ENCODE data around the gene PROCR.
"Not testable (repeated sequence)": the region's sequence is repeated elsewhere in the genome, so short reads cannot be mapped to it uniquely, and the experiment has no call there.

The PROCR gene

DNA sequence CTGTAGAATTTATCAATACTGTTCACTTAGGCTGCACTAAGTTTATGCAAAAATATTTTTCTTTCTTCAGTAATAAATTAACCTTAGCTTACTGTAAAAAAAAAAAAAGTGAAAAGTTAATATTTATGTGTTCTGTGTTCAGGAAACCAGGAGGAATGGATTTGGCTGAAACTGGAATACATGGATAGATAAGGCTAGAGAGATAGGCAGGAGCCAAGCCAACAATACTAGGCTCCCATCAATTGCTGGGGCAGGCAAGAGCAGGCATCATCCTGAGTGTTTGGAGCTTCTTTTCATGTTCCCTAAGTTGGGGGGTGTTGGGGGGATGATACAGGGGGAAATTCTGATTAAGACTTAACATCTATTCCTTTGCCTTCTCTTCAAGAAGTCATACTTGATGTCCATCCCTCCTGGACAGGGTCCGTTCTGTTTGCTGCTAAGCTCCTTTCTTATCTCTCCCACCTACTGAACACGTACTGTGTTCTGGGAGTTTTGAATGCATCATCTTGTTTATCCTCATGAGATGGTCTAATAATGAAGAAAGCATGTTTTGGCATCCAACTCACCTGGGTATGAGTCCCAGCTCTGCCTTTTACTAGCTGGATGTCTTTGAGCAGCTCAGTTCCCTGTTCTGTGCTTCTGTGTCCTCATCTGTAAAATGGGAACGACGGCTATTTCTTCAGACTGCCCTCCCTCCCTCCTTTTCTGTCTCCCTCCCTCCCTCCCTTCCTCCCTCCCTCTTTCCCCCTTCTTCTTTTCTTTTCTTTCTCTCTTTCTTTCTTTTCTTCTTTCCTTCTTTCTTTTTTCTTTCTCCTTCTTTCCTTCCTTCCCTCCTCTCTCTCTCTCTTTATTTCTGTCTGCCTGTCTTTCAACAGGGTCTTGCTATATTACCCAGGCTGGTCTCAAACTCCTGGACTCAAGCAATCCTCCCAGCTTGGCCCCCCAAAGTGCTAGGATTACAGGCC, 6.4 kb upstream of the PROCR start:
- Histone ChIP-seq H3K4me3 (no peak overlapping the region), H3K27ac (peak overlapping the region in 1 of 2 donors; percentile 26)
- TF ChIP-seq CTCF (IDR thresholded peaks at IDR 0.05), result no peak
- DNase-seq (ENCODE audit: low spot score), result no peak

DNA sequence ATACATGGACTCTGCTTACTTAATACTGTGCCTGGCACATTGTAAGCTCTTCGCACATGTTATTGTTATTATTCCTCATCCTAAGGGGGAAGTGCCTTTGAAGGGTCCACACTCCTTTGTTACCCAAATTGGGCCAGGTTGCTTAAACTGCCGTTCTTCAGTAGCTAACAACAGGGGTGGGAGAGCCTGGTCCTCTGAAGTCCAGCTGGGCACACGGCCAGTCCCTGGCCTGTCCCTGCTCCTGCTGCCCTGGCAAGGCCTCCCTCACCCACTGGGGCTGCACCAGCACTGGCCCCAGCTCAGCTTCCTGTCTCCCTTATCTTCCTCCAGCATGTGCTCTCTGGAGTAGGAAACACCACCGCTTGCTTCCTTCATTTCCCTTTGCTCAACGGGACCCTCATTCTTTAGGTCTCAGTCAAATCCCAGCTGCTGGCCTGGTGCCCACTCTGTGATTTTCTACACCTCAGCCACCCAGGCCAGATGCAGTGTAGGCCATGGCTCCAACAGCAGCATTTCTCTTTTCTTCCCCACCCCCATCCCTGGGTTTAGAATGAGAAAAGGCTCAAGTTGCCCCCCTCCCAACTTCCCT, 5.5 kb upstream of the PROCR start:
- TF ChIP-seq CTCF (IDR thresholded peaks at IDR 0.05), result no peak
- H3K27ac ChIP-seq, result peak overlapping the region in 1 of 2 donors; percentile 26
- DNase-seq (ENCODE audit: low spot score), result no peak
- no peak overlapping the region for H3K4me3 ChIP-seq

DNA sequence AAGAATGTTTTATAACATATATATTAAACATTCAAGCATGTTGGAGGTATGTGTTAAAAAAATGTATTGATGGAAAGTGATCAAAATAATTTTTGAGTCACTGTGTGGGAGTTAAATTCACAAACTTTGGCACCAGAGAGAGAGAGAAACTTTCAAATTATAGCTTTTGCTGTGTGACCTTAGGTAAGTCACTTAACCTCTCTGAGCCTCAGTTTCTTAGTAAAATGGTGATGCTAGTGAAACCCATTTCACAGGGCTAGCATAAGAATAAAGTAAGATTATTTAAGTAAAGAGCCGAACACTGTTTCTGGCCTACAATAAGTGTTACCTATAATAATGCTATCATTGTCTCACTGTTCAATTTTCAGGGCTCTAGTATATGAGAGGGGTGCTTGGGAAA, 4.1 kb upstream of the PROCR start:
- no peak for DNase-seq (ENCODE audit: low spot score)
- TF ChIP-seq CTCF (IDR thresholded peaks at IDR 0.05), result no peak
- H3K27ac ChIP-seq, result no peak overlapping the region
- H3K4me3 ChIP-seq, result no peak overlapping the region

DNA sequence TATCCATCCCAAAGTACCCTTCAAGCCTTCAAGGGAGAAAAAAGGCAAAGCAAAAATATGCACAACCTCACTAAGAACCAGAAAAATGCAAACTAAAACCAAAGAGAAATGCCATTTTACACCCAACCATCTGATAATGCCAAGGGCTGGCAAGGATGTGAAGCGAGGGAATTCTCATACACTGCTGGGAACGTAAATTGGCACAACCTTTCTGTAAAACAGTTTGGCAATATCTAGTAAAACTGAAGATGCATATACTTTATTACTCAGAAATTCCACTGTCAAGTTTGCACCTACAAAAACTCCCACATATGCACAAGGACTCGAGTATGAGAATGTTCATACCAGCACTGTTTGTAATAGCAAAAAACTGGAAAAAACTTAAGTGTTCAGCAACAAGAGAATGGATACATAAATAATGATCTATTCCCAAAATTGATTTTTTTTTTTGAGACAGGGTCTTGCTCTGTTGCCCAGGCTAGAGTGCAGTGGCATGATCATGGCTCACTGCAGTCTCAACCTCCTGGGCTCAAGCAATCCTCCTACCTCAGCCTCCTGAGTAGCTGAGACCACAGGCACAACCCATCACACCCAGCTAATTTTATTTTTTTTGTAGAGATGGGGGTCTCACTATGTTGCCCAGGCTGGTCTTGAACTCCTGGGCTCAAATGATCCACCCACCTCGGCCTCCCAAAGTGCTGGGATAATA, 3.0 kb upstream of the PROCR start:
- not testable (repeated sequence) for DNase-seq (ENCODE audit: low spot score); H3K4me3 ChIP-seq

GRCh38 chr20:35171438-35171752, 477 bp upstream of the PROCR start:
- Histone ChIP-seq H3K4me3 (peak overlapping the region; percentile 58), H3K27ac (peak overlapping the region; percentile 12 to 55)
- no peak for DNase-seq (ENCODE audit: low spot score)
- TF ChIP-seq CTCF (IDR thresholded peaks at IDR 0.05), result no peak

More for the DNA sequence above, 3.0 kb upstream of the PROCR start:
- H3K27ac ChIP-seq, result not testable (repeated sequence)

GRCh38 chr20:35172434-35172806, 548 bp downstream of the PROCR start:
- DNase-seq (ENCODE audit: low spot score), result no peak
- H3K4me3 ChIP-seq, result peak overlapping the region; percentile 58
- no peak for TF ChIP-seq CTCF (IDR thresholded peaks at IDR 0.05)
- H3K27ac ChIP-seq, result peak overlapping the region; percentile 12 to 55

DNA sequence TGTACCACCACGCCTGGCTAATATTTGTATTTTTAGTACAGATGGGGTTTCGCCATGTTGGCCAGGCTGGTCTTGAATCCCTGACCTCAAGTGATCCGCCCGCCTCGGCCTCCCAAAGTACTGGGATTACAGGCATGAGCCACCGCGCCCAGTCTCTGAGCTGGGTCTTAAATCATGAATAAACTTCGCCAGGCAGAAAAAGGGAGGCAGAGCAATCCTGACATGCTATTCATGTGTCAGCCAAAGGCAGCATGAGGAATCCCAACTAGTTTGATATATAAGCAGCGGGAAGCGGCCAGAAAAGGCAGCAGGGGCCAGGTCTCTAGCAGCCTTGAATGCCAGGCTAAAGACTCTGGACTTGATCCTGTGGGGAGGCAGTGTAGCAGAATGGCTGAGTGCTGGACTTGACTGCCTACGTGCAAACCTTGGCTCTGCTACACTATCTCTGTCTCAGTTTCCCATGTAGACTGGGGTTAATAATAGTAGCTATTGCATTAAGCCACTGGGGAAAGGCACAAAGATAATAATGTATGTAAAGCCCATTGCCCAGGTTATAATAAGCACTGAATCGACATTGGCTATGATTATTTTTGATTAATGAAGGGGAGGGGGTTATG, 1.8 kb downstream of the PROCR start:
- DNase-seq (ENCODE audit: low spot score), result no peak
- no peak overlapping the region for H3K4me3 ChIP-seq
- TF ChIP-seq CTCF (IDR thresholded peaks at IDR 0.05), result no peak
- no peak overlapping the region for H3K27ac ChIP-seq

Data from coronary artery (tissue), 2 donors.